ENCODE data around the gene KRT78.

DNA sequence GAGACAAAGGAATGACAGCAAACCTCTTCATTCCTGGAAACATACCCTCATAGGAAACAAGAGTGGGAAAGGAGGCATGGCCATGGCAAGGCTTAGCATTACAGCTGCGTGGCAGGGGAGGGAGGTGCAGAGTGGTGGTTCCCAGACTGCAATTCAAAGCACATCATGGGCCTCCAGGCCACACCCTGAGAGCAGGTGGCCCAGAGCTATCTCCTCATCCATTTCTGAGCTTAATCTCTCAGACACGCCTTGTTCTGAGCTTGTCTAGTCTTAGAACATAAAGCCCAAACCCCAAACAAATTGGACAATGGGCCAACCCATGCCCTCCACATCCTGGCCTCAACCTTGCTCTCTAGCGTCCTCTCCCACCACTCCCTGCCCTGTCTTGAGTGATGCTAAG, 47.0 kb downstream of the KRT78 start:
- TF ChIP-seq, protein P1, sequence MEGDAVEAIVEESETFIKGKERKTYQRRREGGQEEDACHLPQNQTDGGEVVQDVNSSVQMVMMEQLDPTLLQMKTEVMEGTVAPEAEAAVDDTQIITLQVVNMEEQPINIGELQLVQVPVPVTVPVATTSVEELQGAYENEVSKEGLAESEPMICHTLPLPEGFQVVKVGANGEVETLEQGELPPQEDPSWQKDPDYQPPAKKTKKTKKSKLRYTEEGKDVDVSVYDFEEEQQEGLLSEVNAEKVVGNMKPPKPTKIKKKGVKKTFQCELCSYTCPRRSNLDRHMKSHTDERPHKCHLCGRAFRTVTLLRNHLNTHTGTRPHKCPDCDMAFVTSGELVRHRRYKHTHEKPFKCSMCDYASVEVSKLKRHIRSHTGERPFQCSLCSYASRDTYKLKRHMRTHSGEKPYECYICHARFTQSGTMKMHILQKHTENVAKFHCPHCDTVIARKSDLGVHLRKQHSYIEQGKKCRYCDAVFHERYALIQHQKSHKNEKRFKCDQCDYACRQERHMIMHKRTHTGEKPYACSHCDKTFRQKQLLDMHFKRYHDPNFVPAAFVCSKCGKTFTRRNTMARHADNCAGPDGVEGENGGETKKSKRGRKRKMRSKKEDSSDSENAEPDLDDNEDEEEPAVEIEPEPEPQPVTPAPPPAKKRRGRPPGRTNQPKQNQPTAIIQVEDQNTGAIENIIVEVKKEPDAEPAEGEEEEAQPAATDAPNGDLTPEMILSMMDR (IDR thresholded peaks at IDR 0.05; ENCODE audit: low read depth, low read length, missing input control) = no peak
- TF ChIP-seq JUND (IDR thresholded peaks at IDR 0.05) (no peak), NR2F2 (IDR thresholded peaks at IDR 0.05) (no peak), SP1 (IDR thresholded peaks at IDR 0.05) (no peak), GABPA (IDR thresholded peaks at IDR 0.05 in 1 of 2, conservative IDR thresholded peaks at IDR 0.05 in 1 of 2) (no peak), RXRA (IDR thresholded peaks at IDR 0.05) (no peak), TAF1 (conservative IDR thresholded peaks at IDR 0.05) (no peak), HNF4G (IDR thresholded peaks at IDR 0.05) (no peak), RAD21 (IDR thresholded peaks at IDR 0.05) (no peak), YY1 (IDR thresholded peaks at IDR 0.05) (no peak)
- TF ChIP-seq, protein P2, sequence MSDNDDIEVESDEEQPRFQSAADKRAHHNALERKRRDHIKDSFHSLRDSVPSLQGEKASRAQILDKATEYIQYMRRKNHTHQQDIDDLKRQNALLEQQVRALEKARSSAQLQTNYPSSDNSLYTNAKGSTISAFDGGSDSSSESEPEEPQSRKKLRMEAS (IDR thresholded peaks at IDR 0.05) = no peak
- TF ChIP-seq, protein P3, sequence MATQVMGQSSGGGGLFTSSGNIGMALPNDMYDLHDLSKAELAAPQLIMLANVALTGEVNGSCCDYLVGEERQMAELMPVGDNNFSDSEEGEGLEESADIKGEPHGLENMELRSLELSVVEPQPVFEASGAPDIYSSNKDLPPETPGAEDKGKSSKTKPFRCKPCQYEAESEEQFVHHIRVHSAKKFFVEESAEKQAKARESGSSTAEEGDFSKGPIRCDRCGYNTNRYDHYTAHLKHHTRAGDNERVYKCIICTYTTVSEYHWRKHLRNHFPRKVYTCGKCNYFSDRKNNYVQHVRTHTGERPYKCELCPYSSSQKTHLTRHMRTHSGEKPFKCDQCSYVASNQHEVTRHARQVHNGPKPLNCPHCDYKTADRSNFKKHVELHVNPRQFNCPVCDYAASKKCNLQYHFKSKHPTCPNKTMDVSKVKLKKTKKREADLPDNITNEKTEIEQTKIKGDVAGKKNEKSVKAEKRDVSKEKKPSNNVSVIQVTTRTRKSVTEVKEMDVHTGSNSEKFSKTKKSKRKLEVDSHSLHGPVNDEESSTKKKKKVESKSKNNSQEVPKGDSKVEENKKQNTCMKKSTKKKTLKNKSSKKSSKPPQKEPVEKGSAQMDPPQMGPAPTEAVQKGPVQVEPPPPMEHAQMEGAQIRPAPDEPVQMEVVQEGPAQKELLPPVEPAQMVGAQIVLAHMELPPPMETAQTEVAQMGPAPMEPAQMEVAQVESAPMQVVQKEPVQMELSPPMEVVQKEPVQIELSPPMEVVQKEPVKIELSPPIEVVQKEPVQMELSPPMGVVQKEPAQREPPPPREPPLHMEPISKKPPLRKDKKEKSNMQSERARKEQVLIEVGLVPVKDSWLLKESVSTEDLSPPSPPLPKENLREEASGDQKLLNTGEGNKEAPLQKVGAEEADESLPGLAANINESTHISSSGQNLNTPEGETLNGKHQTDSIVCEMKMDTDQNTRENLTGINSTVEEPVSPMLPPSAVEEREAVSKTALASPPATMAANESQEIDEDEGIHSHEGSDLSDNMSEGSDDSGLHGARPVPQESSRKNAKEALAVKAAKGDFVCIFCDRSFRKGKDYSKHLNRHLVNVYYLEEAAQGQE (IDR thresholded peaks at IDR 0.05) = no peak
- TF ChIP-seq, protein P4, sequence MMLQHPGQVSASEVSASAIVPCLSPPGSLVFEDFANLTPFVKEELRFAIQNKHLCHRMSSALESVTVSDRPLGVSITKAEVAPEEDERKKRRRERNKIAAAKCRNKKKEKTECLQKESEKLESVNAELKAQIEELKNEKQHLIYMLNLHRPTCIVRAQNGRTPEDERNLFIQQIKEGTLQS (IDR thresholded peaks at IDR 0.05) = no peak
- TF ChIP-seq, protein P5, sequence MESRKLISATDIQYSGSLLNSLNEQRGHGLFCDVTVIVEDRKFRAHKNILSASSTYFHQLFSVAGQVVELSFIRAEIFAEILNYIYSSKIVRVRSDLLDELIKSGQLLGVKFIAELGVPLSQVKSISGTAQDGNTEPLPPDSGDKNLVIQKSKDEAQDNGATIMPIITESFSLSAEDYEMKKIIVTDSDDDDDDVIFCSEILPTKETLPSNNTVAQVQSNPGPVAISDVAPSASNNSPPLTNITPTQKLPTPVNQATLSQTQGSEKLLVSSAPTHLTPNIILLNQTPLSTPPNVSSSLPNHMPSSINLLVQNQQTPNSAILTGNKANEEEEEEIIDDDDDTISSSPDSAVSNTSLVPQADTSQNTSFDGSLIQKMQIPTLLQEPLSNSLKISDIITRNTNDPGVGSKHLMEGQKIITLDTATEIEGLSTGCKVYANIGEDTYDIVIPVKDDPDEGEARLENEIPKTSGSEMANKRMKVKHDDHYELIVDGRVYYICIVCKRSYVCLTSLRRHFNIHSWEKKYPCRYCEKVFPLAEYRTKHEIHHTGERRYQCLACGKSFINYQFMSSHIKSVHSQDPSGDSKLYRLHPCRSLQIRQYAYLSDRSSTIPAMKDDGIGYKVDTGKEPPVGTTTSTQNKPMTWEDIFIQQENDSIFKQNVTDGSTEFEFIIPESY (IDR thresholded peaks at IDR 0.05) = no peak
